HL-60 (cell line): ENCODE results near the gene VIPAS39.

Experiments
- DNase-seq, 2 experiments: peaks; one replicate each; pipeline ENCODE4 v3.0.0-alpha.2; 2010 to 2020; ENCODE audit warnings: low read depth in 1 of 2, low spot score in 1 of 2
- H3K27ac ChIP-seq: fragments of 250-450 bp; sonication (Bioruptor Pico); replicated peaks from 2 replicates; pipeline ENCODE4 v1.5.1; 2020; ENCODE audit warnings: mild to moderate bottlenecking, moderate library complexity
- H3K27me3 ChIP-seq: fragments of 250-450 bp; sonication (Bioruptor Pico); 2 replicates; pipeline ENCODE4 v1.5.1; 2021; ENCODE audit warnings: mild to moderate bottlenecking, moderate library complexity; ENCODE audit not compliant: insufficient read depth, poor library complexity, severe bottlenecking
- H3K4me3 ChIP-seq: replicated peaks from 2 replicates; pipeline ENCODE4 v1.5.1; 2011; ENCODE audit warnings: mild to moderate bottlenecking, control low read depth, low read length; ENCODE audit not compliant: insufficient read depth
- CTCF ChIP-seq: IDR thresholded peaks from one replicate; pipeline ENCODE4 v1.5.1; 2011; ENCODE audit warnings: low read length, control low read depth, inconsistent platforms; ENCODE audit not compliant: insufficient read depth
- GABPA ChIP-seq: IDR thresholded peaks from 2 replicates; pipeline ENCODE4 v1.6.1; 2012; ENCODE audit warnings: low read depth
- POLR2AphosphoS5 ChIP-seq: IDR thresholded peaks from 2 replicates; pipeline ENCODE4 v1.6.1; 2012; ENCODE audit warnings: low read depth
- SPI1 ChIP-seq: IDR thresholded peaks from 2 replicates; pipeline ENCODE4 v1.6.1; 2012; ENCODE audit warnings: low read depth, mild to moderate bottlenecking, borderline replicate concordance
- TF ChIP-seq, protein P1 (sequence below): IDR thresholded peaks from 2 replicates; pipeline ENCODE4 v1.6.1; 2012; ENCODE audit warnings: low read depth; ENCODE audit not compliant: insufficient replicate concordance

VIPAS39 gene

DNA sequence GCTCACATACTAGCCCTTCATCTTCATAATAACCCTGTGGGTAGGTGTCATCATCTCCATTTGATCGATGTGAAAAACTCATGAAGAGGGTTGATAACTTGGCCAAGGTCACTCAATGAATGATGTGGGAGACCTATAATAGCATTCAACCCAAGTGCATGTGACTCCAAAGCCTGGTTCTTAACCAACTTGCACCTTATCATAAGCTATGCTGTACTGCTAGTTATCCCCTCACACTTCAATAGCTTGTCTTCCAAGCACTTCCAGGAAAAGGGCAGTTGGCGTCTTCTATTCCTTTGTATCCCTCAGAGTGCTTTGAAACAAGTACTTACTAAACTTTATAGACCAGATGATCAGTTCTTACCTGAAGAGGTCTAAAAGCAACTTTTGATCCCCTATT is 15.2 kb downstream of the VIPAS39 start:
- Histone ChIP-seq H3K4me3 (no peak overlapping the region), H3K27me3 (no peaks in the 10 kb centered on the region), H3K27ac (no peak overlapping the region)
- no peak for DNase-seq
- TF ChIP-seq, protein P1, sequence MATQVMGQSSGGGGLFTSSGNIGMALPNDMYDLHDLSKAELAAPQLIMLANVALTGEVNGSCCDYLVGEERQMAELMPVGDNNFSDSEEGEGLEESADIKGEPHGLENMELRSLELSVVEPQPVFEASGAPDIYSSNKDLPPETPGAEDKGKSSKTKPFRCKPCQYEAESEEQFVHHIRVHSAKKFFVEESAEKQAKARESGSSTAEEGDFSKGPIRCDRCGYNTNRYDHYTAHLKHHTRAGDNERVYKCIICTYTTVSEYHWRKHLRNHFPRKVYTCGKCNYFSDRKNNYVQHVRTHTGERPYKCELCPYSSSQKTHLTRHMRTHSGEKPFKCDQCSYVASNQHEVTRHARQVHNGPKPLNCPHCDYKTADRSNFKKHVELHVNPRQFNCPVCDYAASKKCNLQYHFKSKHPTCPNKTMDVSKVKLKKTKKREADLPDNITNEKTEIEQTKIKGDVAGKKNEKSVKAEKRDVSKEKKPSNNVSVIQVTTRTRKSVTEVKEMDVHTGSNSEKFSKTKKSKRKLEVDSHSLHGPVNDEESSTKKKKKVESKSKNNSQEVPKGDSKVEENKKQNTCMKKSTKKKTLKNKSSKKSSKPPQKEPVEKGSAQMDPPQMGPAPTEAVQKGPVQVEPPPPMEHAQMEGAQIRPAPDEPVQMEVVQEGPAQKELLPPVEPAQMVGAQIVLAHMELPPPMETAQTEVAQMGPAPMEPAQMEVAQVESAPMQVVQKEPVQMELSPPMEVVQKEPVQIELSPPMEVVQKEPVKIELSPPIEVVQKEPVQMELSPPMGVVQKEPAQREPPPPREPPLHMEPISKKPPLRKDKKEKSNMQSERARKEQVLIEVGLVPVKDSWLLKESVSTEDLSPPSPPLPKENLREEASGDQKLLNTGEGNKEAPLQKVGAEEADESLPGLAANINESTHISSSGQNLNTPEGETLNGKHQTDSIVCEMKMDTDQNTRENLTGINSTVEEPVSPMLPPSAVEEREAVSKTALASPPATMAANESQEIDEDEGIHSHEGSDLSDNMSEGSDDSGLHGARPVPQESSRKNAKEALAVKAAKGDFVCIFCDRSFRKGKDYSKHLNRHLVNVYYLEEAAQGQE, result no peak
- TF ChIP-seq GABPA (no peak), CTCF (no peak), SPI1 (no peak), POLR2AphosphoS5 (no peak)

- TF ChIP-seq, protein P1, result no peak
- TF ChIP-seq CTCF, result no peak
- TF ChIP-seq GABPA, result no peak
- no peak overlapping the region for H3K4me3 ChIP-seq
- no peak overlapping the region for H3K27ac ChIP-seq
- no peaks in the 10 kb centered on the region for H3K27me3 ChIP-seq
- no peak for DNase-seq
Measured at GRCh38 chr14:77439861-77440260, 17.5 kb downstream of the VIPAS39 start.

GRCh38 chr14:77438596-77438995 is 18.8 kb downstream of the VIPAS39 start:
- no peak for TF ChIP-seq POLR2AphosphoS5
- TF ChIP-seq, protein P1, result no peak
- TF ChIP-seq CTCF, result no peak
- TF ChIP-seq SPI1, result no peak
- TF ChIP-seq GABPA, result no peak
- DNase-seq, result no peak
- no peak overlapping the region for H3K27ac ChIP-seq
- H3K27me3 ChIP-seq, result no peaks in the 10 kb centered on the region
- no peak overlapping the region for H3K4me3 ChIP-seq
